CD4-positive, alpha-beta T cell treated with Interleukin-4 for 4 hours (primary cell): ENCODE data around the gene SLC4A5.
A peak's percentile ranks its signal among the peaks of the same experiment; 100 is the strongest.
"Not testable (repeated sequence)": the region's sequence is repeated elsewhere in the genome, so short reads cannot be mapped to it uniquely, and the experiment has no call there.

Source experiments
- DNase-seq: peaks from one replicate; pipeline ENCODE4 v3.0.0-alpha.2; 2020

The SLC4A5 gene

DNA sequence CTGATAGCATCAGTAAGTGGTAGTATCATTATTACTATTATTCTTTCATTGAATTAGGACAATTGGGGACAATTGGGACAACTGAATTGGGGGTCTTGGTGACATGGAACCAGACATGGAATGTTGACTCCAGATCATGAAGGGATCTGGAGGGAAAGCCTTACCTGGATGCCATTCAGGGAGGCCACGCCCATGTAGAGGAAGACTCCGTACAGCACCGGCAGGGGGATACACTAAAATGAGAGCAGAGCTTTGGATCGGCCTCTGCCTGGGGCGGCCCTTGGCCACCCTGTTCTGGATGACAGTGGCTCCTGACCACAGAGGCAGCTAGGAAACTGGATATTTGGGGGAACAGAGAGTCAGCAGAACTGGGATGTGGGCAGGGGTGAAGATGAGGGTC, 115.6 kb downstream of the SLC4A5 start:
- no peak for DNase-seq

DNA sequence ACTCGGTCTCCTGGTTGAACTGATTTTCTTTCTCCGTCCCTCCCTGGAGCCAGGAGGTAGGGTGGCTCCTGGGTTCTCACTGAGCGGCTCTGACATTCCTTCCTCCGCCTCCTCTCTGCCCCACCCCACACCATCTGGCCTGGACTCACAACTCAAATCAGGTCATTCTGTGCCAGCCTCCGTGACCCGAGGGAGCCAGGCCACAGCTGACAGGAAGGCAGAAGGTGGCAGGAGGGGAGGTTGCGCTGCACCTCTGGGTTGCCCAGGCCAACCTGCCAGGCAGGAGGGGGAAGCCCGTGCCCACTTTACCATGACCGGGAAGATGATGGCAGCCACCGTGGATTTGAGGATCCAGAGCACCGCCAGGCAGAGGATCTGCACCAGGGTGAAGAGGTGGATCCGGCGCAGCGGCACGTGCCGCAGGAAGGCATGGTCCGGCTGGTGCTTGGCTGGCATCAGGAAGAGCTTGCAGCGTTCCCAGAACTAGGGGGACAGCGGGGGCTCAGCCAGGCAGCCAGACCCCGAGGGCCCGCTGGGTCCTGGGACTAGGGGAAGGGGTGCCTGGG, 116.5 kb downstream of the SLC4A5 start:
- DNase-seq, result no peak

DNA sequence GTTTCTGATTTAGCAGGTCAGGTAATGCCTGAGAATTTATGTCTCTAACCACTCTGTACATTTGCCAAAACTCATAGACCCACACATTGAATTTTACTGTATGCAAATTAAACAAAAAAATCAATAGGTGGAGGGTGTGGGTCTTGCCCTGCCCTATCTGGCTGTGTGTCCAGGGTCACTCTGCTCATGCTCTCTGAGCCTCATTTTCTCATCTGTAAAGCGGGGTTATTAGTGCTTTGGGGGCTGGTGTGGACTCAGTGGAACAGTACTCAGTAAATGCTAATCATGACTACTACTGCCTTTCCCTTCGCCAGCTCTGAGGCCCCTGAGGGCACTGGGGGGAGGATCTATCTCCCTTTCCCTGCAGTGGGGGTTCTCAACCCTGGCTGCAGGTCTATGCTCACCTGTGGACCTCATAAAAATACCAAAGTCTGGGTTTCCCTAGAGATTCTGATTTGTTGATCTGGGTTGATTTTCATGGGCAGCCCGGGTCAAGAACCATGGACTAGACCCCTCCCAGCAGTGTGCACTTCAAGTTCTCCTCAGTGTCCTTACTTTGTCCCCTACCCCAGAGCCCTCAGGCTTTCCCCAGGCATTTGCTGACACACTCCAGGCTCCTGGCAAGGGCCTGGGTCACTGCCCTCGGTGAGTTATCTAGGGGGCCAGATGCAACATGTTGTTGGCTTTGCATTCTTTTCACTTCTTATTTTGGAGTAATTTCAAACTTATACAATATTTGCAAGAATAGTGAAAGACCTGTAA, 117.3 kb downstream of the SLC4A5 start:
- no peak for DNase-seq

DNA sequence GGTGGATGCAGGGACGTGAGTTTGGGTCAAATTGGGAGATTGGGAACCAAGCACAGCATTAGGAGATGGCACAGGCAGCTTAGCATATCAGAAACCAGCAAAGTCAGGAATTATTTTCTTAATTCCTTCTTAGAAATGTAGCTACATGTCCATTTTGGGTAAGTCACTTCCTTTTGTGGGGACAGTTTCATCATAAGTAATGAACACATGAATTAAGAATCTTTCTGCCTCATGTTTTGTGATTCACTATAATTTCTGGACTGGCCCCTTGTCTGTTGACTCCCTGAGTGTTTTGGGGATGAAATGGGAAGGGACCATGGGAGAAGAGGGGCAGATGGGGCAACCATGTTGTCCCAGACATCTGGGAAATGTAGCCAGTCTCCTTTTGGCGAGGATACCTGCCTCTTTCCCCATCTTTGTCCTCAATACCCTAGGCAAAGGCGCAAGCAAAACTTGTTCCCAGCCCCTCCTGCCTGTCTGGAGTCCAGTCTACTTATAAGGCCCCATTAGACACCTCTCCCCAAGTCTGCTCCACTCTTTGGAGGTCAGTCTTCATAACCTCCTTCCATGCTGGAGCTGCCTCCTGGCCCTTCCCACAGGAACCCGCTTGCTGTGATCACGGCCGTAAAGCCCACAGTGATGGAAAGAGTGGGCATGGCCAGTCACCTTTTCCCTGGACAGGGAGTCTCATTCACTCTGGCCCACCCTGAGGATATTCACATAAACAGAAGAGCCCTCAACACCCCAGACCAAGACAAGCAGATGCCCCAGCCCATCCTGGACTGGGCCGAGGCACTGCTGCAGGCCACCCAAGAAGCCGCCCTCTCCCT, 119.1 kb downstream of the SLC4A5 start:
- no peak for DNase-seq

DNA sequence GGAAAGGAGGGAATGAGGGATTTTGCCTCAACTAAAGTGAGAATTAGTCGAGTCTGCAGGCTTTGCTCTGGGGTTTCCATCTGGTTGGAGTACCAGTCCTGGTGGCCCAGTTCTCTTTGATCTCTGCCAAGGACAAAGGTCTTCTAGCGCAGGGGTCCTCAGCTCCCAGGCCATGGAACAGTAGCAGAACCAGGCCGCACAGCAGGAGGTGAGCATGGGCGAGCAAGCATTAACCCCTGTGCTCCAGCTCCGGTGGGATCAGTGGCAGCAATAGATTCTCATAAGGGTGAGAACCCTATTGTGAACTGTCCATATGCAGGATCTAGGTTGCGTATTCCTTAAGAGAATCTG, 120.9 kb downstream of the SLC4A5 start:
- no peak for DNase-seq

DNA sequence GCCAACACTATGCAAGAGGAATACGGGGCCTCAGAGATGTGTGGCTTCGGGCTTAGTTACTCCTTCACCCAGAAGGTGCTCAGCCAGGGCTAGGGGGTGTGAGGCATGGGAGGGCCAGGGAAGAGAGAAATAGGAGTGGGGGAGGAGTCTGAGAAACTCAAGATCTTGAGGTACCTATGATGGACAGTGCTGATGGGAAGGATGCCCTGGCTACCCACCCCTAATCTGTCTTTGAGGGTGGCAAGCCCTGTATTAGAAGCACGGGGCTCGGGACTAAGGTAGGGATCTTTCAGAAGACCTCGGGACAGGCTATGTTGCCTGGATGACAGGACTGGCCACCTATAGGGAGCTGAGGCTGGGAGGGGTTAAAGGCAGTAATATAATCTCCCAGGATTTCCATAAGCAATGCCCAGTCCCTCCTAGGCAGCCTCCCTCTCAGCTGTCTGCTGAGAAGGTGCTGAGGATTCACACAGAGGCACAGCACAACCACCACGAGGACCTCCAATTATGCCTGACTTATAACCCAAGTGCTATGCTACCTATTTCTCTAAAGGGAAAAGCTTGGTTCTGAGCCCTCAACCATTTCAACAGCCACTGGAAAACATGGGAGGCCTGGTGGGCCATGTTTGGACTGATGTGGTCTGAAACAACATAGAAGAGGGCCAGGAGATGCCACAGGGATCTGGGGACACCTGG, 121.5 kb downstream of the SLC4A5 start:
- no peak for DNase-seq

DNA sequence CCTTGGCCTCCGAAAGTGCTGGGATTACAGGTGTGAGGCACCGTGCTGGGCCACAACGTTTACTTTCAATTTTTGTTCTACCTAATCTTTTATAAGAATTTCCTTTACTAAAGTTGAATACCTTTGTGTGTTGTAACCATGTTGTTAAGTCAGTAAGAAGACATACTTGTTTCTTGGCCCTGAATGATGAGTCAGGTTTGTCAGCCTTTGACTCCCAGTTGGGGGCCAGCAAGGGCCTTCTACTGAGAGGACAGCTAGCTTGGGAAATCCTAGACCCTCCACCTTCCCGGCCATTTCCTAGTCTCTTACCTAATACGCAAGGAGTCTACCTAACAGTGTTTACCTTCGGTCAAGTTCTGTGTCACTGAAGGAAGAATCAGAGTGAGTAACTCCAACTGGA, 122.1 kb downstream of the SLC4A5 start:
- no peak for DNase-seq

DNA sequence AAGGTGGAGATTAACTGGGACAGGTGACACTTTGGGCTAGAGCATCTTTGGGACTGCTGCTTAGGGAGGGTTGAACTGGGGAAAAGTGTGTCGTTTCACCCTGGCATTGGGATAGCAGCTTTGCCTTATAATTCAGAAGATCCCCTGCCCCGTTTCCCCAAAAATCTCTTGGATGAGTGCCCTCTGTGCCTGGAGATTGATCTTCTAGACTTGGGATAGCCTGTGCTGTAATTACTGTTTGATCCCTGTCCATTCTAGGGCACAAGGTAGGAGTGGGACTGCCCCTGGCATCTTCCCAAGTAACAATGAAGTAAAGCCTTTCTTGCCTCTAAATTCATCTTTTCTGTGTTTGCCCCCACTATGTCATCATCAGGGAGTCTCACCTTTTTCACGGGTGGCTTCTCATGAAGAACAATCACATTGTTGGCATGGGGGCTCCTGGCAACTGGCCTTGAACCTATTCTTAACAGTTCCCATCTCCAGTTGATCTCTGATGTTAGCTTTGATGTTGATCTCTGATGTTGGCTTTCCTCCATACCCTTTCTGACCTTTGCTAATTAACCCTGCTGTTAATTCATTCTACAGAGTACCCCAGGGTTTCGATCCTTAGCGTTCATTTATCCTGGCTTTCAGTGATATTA, 123.2 kb downstream of the SLC4A5 start:
- DNase-seq, result no peak

DNA sequence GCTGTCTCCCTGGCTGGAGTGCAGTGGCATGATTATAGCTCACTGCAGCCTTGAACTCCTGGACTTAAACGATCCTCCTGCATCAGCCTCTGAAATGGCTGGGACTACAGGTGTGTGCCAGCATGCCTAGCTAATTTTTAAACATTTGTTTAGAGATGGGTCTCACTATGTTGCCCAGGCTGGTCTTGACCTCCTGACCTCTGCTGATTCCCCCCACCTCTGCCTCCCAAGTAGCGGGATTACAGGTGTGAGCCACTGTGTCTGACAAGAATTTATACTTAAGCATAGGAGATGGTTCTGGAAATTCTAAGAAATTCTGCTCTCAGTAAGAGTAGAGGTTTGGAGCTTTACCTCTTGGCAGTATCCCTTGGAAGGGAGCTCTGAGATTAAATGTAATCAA, 126.6 kb downstream of the SLC4A5 start:
- DNase-seq, result no peak

DNA sequence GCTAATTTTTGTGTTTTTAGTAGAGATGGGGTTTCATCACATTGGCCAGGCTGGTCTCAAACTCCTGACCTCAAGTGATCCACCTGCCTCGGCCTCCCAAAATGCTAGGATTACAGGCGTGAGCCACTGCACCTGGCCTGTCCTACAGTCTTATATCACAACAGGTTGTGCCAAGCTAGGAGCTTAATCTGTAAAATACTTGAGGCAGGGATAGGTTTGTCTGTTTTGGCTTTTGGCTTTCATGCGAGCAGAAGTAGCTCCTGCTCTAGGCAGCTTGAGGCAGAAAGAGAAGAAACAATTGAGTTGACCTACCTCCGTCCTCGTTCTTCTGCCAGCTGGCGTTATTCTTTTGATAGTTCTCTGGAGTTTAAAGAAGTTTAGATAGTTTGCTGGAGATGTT, 127.4 kb downstream of the SLC4A5 start:
- DNase-seq, result not testable (repeated sequence)

DNA sequence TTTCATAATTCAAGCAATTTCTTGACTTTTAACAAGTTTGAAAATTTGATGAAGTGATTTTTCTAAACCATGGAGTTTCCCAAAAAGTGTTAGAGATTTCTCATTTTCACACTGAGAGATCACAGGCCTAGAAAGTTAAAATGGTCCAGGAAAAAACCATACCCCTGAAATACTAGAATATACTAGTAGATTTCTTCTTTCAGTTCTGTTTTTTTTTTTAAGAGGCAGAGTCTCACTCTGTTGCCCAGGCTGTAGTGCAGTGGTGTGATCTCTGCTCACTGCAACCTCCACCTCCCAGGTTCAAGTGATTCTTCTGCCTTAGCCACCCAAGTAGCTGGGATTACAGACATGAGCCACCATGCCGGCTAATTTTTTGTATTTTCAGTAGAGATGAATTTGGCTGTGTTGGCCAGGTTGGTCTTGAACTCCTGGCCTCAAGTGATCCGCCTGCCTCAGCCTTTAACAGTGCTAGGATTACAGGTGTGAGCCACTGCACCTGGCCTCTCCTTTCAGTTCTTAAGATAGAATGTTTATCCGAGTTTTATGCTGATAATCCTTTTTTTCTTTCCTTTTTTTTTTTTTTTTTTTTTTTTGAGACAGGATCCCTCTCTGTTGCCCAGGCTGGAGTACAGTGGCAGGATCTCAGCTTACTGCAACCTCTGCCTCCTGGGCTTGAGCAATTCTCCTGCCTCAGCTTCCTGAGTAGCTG, 130.4 kb downstream of the SLC4A5 start:
- no peak for DNase-seq

DNA sequence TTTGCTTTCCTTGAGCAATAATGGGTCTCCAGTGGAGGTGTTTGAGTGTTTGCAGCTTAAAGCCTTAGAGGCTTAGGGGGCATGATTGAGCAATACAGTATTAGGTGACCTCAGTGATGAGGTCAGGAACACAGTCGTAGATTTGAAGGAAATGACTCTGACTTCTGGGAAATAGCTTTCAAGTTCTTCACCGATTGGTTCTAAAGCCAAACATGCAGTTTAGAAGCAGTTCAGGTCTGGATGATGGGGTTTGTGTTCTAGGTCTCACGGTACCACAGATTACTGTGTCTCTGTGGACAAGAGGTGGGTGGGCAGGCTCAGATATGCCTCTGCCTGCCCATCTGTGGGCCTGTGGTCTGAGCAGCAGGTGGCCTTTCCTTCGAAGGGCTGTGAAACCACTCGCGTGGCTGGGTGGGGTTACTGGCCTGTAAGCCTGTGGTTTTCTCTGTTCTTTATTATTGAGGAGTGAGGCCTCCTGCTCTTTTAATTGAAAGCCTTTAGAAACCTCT, 137.0 kb downstream of the SLC4A5 start:
- peak; percentile 69 for DNase-seq

DNA sequence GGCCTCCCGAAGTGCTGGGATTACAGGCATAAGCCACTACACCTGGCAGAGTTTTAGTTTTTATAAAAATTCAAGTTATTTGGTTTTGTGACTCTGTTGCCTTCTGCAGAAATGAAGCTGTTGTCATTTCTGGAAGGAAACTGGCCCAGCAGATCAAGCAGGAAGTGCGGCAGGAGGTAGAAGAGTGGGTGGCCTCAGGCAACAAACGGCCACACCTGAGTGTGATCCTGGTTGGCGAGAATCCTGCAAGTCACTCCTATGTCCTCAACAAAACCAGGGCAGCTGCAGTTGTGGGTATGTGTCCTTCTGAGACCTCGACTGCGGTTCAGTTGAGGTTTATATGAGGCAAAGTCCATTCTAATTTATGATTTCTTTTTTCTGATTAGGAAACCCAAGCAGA, 137.6 kb downstream of the SLC4A5 start:
- peak; percentile 34 for DNase-seq

DNA sequence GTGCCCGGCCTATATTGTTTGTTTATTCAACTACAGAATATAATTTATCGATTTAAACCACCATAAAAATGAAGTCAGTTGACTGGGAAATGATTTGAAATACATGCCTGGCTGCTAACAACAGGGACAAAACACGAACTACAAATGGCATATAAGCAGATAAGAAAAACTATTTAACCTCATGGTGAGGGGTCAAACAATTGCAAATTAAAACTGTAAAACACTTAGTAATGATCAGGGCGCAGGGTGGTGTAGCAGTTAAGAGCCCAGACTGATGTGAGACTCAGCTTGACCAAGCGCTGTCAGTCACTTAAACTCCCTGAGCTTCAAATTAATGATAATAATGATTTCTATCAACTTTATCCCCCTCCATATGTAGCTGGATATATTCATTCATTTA, 138.1 kb downstream of the SLC4A5 start:
- DNase-seq, result no peak

DNA sequence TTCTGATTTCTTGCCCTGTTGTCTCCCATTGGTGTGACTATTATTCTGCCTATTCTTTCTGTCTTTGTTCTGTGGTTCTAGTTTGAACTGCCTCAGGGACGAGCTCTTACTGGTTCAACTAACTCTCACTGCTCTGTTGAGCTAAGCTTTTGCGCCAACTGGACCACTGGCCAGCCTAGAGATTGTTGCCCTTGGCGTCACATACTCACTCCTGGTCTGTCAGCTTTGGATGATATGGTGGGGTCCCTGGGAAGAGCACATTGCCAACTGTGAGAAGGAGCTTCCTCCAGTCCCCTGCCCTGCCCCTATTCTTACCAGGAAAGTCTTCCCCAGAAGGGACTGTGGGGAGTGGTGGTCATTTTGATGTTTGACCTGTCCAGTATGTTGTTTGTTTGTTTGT, 138.8 kb downstream of the SLC4A5 start:
- no peak for DNase-seq

DNA sequence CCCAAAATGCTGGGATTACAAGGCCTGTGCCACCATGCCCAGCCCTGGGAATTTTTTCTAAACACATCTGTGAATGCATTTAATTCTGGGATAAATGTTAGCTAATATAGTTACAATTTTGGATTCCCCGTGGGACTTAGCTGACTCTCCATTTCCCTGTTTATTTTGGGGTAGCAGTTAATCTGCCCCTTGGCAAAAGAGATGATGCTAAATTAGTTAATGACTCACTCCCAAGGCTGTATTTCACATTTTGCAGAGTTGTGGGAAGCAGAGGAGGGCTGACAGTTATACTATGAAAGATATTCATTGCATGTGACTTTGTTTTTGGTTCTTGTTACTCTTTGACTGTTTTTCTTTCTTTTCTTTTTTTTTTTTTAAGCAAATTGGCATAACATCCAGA, 141.6 kb downstream of the SLC4A5 start:
- no peak for DNase-seq

DNA sequence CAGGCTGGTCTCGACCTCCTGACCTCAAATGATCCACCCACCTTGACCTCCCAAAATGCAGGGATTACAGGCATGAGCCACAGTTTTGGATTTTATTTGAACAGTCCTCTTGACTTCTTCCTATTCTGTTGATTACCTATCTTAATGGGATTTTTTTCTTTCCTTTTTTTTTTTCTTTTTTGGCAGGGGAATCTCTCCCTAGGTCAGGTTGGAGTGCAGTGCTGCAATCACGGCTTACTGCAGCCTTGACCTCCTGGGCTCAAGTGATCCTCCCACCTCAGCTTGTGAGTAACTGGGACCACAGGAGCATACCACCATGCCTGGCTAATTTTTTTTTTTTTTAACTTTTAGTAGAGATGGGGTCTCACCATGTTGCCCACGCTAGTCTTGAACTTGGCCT, 142.0 kb downstream of the SLC4A5 start:
- no peak for DNase-seq

DNA sequence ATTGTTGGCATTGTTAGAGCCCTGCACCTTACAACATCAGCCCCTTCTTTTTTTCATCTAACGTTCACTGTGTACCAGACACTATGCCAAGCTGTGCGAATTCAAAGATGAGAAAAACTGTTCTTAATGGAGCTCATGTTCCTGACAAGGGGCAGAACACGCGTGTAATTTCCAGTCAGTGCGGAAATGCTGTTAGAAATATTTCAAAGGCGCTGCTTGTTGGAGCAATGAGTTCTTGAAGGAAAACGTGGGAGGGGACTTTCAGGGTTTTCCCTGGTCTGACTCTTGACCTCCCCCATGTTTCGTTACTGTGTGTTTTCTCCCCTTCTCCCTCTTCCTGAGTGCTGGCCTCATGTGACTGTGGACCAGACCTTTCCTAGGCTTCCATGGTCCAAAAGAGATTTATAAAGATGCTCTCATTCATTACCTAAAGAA, 143.3 kb downstream of the SLC4A5 start:
- DNase-seq, result no peak

DNA sequence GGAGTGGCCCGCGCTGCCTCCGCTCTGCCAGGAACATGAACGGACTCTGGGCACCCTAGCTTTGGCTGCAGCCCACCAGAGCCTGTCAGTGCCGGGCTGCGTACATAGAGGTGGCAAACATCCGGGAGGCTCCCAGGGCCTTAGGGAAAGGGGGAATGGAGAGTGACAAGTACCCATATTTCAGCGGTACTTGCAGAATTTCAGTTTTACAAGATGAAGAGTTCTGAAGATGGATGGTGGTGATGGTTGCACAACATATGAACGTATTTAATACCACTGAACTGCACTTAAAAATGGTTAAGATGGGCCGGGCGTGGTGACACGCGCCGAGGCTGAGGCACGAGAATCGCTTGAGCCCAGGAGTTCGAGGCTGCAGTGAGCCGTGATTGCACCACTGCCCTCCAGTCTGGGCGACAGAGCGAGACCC, 143.9 kb downstream of the SLC4A5 start:
- DNase-seq, result no peak

DNA sequence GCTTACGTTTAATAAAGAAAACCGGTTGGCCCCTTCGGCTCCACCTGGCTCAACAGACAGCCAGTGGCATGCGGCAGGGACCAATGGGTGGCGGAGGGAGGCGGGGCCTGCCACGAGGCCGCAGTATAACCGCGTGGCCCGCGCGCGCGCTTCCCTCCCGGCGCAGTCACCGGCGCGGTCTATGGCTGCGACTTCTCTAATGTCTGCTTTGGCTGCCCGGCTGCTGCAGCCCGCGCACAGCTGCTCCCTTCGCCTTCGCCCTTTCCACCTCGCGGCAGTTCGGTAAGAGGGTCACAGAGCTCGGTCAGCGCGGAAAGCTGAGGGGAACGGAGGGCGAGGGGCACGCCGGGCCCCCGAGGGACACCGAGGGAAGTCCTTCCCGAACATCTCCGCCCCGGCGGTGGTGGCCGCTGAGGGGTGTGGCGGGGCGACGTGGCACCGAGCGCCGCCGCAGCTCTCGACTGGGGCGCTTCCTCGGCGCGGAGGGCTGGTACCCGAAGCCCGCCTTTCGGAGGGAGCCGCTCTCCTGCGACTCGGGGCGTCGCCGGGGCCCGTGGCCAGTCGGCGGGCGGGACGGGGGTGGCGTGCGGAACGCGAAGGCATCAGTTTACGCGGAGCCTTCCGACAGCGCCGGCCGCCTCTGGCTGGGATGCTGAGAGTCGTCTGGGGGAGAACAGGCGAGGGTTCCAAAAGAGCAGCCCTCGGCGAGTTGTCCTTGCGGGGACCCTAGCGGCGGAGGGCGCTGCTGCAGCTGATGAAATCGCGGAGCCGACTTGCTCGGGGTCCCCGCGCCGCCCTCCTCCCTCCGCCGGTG, 144.5 kb downstream of the SLC4A5 start, which contains the start of gene MTHFD2:
Gene MTHFD2 (plus strand): TSS at position 155 of the 814 bp plus-strand sequence. CDS start 27 bp downstream, at position 182.
- DNase-seq, result peak; percentile 91

DNA sequence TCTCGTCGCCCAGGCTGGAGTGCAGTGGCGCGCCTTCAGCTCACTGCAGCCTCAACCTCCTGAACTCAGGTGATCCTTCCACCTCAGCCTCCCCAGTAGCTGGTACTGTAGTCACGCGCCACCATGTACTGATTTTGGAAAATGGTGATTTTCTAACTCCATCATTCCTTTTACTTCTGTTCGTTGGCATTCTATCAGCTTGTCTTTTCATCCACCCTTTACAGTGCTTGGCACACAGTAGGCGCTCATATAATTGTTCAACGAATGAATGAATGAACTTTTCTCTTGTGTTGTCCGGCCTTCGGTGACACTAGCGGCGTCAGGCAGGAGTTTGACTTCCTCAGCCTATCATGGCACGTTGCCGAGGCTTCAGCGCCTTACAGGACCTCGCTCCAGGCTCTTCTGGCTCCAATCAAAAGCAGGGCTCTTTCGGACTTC, 145.2 kb downstream of the SLC4A5 start:
- no peak for DNase-seq
